Body of pancreas (tissue), 4 donors: ENCODE data around the gene SENP8. TPM values are rescaled to one million over a fixed set of nuclear protein-coding genes. Genes with fewer than 3 reads are reported as not detected.

Experiments
- ATAC-seq: fragments of 150-250 bp; one replicate; pipeline ENCODE4 v1.9.1; 2016
- DNase-seq, 4 donors: peaks; one replicate each; pipeline ENCODE4 v3.0.0-alpha.2; 2019
- H3K27ac ChIP-seq, 4 donors: fragments of 200-600 bp; sonication (generic); 1 replicate in 3 of 4; 2 replicates in 1 of 4; pipeline versions ENCODE4 v1.5.1 to v1.6.1; 2016 to 2019; ENCODE audit warnings: mild to moderate bottlenecking in 1 of 4, mixed read lengths in 1 of 4, moderate library complexity in 1 of 4
- H3K27me3 ChIP-seq, 2 donors: fragments of 200-600 bp; sonication (generic); one replicate each; pipeline ENCODE4 v1.6.0; 2016; ENCODE audit warnings: mild to moderate bottlenecking in 1 of 2
- H3K36me3 ChIP-seq, 2 donors: fragments of 200-600 bp; sonication (generic); replicated peaks in 1 of 2; 2 replicates each; pipeline ENCODE4 v1.5.1; 2016; ENCODE audit warnings: low read depth in 2 of 2; ENCODE audit not compliant: insufficient read depth in 1 of 2
- H3K4me1 ChIP-seq: fragments of 200-600 bp; sonication (generic); one replicate; pipeline ENCODE4 v1.6.0; 2016
- H3K4me3 ChIP-seq, 2 donors: fragments of 200-600 bp; sonication (generic); 1 replicate in 1 of 2; 2 replicates in 1 of 2; pipeline ENCODE4 v1.5.1; 2016 to 2019
- H3K9me3 ChIP-seq, 3 donors: fragments of 200-600 bp; sonication (generic); 1 replicate in 2 of 3; 2 replicates in 1 of 3; pipeline ENCODE4 v1.5.1; 2016
- POLR2A ChIP-seq, 3 donors: fragments of 450-650 bp; IDR thresholded peaks; one replicate each; pipeline ENCODE4 v1.6.1; 2016; ENCODE audit warnings: antibody characterized with exemption in 3 of 3, mild to moderate bottlenecking in 2 of 3
- WGBS, 2 donors: methylation state at CpG; one replicate each; pipeline ENCODE4 v1.1.5; 2017; 5-methylcytosine and 5-hydroxymethylcytosine counted together
- intact Hi-C: fragments of 100-400 bp; cut with DNase I; formaldehyde crosslinking; loops from one replicate; pipeline ENCODE4 v1.15.1; 2023
- total RNA-seq, 2 donors: library from RNA; depleted of rRNA; stranded (reverse); fragments of >200 nt; gene quantifications; one replicate each; pipeline ENCODE4 v1.1.0, GENCODE V29; 2016
- TF ChIP-seq, protein P1 (sequence below), 7 experiments: fragments of 450-650 bp in 4 of 7; fragments of 200-600 bp in 3 of 7; sonication (generic) in 3 of 7; IDR thresholded peaks; one replicate each; pipeline ENCODE4 v1.5.1; 2016 to 2019; ENCODE audit warnings: antibody characterized with exemption in 7 of 7

SENP8 gene
- total RNA-seq, 2 donors from 2014 or later: 2.1 to 5.3 TPM

DNA sequence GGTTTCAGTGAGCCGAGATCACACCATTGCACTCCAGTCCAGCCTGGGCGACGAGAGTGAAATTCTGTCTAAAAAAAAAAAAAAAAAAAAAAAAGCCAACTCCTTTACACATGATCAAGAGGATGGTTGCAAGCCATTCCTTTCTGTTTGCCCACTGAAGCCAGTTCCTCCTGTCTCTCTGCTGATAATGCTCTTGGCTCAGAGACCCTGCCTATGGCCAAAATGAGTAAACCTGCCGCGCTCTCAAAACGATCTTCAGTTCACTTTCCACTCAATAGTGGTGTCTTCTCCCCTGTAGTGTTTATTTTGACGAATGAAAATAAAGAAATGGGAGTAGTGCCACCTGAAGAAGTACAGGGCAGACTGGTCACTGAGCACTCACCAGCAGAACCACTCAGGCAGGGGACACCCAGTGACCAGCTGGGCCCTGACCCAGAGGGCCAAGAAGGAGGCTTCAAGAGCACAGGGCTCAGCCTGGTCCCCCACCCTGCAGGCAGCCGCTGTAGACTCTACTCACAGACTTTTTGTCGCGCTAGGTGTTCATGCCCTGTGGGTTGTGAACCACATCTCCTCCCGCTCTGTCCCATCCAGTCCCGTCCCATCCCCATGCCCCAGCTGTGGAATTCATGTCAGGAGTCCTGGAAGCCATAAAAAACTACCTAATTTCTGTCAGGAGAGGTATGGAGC is 55.8 kb downstream of the SENP8 start:
- H3K27ac ChIP-seq: no peak overlapping the region
- H3K4me1 ChIP-seq: no peaks in the 10 kb centered on the region
- 86 to 87% methylated on average over 12 of the region's 12 CpGs for WGBS, 2 donors
- no peaks in the 10 kb centered on the region for H3K9me3 ChIP-seq
- TF ChIP-seq, protein P1, sequence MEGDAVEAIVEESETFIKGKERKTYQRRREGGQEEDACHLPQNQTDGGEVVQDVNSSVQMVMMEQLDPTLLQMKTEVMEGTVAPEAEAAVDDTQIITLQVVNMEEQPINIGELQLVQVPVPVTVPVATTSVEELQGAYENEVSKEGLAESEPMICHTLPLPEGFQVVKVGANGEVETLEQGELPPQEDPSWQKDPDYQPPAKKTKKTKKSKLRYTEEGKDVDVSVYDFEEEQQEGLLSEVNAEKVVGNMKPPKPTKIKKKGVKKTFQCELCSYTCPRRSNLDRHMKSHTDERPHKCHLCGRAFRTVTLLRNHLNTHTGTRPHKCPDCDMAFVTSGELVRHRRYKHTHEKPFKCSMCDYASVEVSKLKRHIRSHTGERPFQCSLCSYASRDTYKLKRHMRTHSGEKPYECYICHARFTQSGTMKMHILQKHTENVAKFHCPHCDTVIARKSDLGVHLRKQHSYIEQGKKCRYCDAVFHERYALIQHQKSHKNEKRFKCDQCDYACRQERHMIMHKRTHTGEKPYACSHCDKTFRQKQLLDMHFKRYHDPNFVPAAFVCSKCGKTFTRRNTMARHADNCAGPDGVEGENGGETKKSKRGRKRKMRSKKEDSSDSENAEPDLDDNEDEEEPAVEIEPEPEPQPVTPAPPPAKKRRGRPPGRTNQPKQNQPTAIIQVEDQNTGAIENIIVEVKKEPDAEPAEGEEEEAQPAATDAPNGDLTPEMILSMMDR (IDR thresholded peaks at IDR 0.05): no peak
- TF ChIP-seq POLR2A (IDR thresholded peaks at IDR 0.05): no peak
- H3K27me3 ChIP-seq: peaks cover 0 to 4% of the 10 kb centered on the region in 2 donors
- intact Hi-C loops: no loop called here
- ATAC-seq (no peak), DNase-seq (no peak)
- no peaks in the 10 kb centered on the region for H3K36me3 ChIP-seq
- H3K4me3 ChIP-seq: no peak overlapping the region

DNA sequence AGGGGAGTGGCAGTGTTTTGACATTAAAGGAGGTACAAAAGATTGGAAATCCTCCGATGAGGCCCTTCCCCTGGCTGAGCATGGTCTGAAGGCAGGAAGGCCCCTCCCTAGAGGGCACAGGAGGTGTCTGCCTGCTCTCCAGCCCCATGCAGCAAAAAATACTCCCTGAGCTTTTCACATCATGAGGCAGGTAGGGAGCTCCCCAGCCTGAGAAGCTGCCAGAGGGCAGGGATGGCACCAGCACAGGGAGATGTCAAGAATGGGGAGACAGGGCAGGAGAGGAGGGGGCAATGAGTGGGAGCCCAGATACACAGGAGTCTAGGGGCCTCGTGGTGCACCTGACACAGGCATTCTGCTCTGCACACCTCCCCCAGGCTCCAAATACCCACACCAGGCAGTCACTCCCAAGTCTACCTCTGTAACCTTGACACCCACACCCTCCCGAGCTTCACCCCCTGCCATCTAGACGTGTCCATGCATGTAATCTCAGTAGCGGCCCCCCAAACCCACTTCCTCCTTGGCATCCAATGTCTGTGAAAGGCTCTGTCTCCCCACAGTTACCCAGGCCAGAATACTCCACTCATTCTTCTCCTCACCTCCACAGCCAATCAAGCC is 56.5 kb downstream of the SENP8 start:
- no peak for ATAC-seq
- 35 to 46% methylated on average over 5 of the region's 5 CpGs for WGBS, 2 donors
- Histone ChIP-seq H3K4me3 (no peak overlapping the region), H3K9me3 (no peaks in the 10 kb centered on the region), H3K36me3 (no peaks in the 10 kb centered on the region), H3K27ac (no peak overlapping the region), H3K4me1 (no peaks in the 10 kb centered on the region), H3K27me3 (peaks cover 0 to 4% of the 10 kb centered on the region in 2 donors)
- DNase-seq: no peak
- TF ChIP-seq POLR2A (IDR thresholded peaks at IDR 0.05): no peak
- TF ChIP-seq, protein P1 (IDR thresholded peaks at IDR 0.05): no peak
- intact Hi-C loops: no loop called here

DNA sequence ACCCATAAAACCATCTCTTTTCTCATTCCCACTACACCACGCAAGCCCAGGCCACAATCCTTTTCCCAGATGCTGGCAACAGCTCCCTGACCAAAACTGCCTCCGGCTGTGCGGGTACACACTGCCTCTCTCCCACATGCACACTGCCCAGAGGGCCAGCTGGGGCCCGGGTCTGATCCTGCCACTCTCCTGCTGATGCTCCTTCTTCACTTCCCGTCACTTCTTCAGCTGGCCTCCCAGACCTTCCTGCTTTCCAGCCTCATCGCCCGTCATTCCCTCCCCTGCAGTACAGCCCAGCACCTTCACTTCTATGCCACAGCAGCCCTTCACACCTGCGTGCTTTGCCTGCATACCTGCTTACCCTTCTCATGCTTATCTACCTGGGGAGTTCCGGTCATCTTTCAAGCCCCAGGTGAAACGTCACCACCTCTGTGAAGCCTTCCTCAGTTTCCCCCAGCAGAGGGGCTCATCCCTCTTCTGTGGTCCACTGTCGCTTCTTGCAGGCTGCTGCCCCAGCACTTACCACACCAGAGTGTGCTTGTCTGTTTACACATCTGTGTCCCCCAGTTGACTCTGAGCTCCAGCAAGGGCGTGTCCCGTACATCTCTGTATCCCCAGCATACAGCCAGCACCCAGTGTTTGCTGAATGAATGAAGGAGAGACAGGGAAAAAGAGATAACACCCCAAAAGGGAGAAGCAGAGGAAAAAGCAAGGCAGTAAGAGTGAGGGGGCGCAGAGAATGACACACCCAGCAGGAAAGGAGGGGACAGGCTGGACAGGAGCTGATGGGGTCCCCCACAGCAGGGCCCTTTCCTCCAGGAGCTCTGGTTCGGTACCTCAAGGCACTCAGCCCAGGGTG is 57.2 kb downstream of the SENP8 start:
- intact Hi-C loops: no loop called here
- H3K36me3 ChIP-seq: no peaks in the 10 kb centered on the region
- no peak overlapping the region for H3K4me3 ChIP-seq
- no peaks in the 10 kb centered on the region for H3K4me1 ChIP-seq
- H3K27me3 ChIP-seq: peaks cover 0 to 4% of the 10 kb centered on the region in 2 donors
- ATAC-seq: no peak
- 62 to 66% methylated on average over 15 of the region's 15 CpGs for WGBS, 2 donors
- H3K27ac ChIP-seq: no peak overlapping the region
- DNase-seq: no peak
- TF ChIP-seq, protein P1 (IDR thresholded peaks at IDR 0.05): no peak
- TF ChIP-seq POLR2A (IDR thresholded peaks at IDR 0.05): no peak
- H3K9me3 ChIP-seq: no peaks in the 10 kb centered on the region

DNA sequence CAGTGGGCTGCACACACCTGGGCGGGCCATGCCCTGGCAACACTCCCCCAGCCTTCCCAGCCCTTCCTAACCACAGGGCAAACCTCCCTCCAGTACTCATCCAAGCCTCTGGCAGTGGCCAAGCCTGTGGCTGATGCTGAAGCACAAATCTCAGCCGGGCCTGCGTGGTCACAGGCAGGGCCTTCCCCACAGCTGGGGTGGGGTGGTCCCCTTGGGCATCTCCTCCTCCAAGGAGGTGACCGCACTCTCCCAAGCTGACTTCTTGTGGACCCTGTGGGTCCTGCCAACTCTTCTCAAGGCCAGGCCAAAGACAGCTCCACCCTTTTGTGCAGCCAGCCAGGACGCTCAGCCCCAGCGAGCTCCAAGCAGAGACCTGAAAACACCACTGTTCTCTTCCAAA is 58.0 kb downstream of the SENP8 start:
- ATAC-seq: no peak
- WGBS, 2 donors: 77 to 81% methylated on average over 4 to 6 of the region's 6 CpGs
- Histone ChIP-seq H3K36me3 (no peaks in the 10 kb centered on the region), H3K4me3 (no peak overlapping the region), H3K9me3 (no peaks in the 10 kb centered on the region), H3K27me3 (peaks cover 0 to 4% of the 10 kb centered on the region in 2 donors), H3K4me1 (no peaks in the 10 kb centered on the region), H3K27ac (no peak overlapping the region)
- intact Hi-C loops: no loop called here
- TF ChIP-seq POLR2A (IDR thresholded peaks at IDR 0.05): no peak
- TF ChIP-seq, protein P1 (IDR thresholded peaks at IDR 0.05): no peak
- DNase-seq: no peak
